HG02970 (cell line): Measurements from ENCODE around the gene MEIS2.

Experiments
- ATAC-seq: cut with Tn5 transposase; IDR thresholded peaks from one replicate; pipeline ENCODE4 v1.9.1; 2021; ENCODE audit warnings: mild to moderate bottlenecking, moderate library complexity, moderate number of reproducible peaks; ENCODE audit not compliant: unreplicated experiment, low FRiP score

MEIS2 gene

DNA sequence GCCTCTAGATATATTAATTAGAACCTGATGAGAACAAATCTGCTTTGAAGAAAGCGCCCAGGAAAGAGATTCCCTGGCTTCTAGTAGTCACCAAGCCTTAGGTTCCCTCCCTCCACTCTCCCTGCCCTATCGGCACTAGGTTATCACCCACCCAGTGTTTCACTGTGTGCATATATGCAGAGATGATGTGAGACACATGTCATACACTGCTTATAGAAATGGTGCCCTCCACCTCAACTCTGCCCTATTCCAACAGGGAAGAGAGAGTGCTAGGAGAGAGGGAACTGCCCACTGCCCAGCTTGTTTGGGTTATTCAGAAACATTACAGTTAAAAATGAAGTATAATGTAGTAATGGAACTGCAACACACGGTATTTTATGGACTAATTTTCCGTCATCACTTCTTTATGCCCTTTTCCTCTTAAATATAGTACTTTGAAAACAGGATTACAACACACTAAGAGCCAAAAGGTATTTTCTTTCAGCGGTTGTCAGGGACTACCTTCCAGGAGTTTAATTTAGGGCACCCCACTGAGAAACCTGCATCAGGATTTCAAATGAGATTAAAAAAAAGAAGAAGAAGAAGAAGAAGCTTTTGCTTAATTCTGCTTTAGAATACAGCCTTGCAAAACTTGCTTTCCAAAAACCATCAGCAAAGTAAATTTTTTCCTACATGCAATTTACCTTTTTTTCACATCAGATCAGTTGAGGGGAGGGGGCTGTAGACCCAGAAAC lies 55.3 kb downstream of the MEIS2 start:
- no peak for ATAC-seq

DNA sequence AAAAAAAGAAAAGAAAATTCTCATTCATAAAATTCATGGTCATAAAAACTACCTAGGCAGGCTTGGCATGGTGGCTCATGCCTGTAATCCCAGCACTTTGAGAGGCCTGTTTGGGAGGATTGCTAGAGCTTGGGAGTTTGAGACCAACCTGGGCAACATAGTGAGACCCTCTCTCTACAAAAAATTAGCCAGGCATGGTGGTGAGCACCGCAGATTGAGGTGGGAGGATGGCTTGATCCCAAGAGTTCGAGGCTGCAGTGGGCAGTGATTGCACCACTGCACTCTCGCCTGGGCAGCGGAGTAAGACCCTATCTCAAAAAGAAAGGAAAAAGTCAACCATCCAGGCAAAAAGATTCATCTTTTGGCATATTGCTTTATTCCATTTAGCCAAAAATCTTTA lies 58.5 kb downstream of the MEIS2 start:
- no peak for ATAC-seq

DNA sequence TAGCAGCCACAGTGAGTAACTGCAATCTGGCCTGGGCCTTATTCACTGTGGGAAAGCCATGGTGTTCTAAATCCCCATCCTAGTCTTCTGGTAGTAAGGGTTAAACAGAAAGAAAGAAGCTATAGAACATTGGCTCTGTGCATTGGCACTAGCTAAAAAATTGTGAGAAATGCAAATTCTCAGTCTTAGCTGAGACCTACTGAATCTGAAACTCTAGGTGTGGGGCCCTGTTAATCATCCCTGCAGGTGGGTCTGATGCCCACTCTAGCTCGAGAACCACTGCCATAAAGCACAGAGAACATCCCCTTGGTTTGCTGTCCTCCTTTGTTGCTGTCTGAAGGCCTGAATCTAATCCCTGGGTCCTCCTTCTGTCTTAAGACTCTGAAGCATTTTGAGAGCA lies 59.3 kb downstream of the MEIS2 start:
- no peak for ATAC-seq

DNA sequence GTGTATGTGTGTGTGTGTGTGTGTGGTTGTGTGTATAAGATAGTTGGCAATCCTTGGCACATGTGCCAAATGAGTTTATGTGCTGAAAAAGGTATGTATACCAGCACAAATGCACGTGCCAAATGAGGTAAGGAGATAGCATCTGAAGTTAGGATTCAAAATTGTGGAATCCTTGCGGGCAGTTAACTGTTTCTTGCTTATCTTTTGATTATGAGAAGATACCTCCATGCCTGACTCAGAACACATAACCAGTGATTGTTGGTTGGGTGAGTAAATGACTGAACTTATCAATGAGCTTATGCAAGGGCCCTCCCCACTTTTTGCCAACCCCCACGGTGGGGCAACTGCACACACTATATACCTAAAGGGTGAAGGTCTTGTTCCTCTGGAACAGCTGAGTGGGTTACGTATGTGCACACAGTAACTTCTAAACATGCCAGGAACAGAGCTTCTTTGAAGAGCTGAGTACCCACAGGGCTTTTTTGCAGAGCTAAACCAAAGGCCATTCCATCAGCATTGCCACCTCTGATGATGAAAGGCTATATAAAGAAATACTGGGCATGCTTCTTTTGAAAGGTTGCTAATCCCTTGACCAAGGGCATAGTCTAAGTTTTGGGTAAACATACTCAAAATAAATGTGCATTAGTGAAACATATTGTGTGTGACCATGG lies 60.1 kb downstream of the MEIS2 start:
- no peak for ATAC-seq

DNA sequence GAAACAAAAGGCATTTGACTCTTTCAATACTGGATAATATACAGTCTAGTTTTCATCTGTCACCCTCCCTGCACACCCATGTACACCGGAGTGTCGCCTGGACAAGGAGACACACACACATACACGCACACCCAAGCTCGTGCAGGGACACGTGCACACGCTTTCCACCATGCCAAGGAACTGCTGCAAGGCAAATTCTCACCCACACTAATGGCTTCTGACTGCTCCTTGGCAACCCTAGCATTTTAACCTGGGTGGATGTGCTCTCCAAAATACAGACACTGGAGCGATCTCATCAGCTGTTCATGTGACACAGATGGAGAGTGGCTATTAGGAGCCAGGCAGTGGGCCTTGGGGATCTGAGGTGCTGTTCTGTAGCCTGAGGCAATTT lies 61.6 kb downstream of the MEIS2 start:
- ATAC-seq, result no peak

- no peak for ATAC-seq
Measured at GRCh38 chr15:37037850-37038715, 62.3 kb downstream of the MEIS2 start.

DNA sequence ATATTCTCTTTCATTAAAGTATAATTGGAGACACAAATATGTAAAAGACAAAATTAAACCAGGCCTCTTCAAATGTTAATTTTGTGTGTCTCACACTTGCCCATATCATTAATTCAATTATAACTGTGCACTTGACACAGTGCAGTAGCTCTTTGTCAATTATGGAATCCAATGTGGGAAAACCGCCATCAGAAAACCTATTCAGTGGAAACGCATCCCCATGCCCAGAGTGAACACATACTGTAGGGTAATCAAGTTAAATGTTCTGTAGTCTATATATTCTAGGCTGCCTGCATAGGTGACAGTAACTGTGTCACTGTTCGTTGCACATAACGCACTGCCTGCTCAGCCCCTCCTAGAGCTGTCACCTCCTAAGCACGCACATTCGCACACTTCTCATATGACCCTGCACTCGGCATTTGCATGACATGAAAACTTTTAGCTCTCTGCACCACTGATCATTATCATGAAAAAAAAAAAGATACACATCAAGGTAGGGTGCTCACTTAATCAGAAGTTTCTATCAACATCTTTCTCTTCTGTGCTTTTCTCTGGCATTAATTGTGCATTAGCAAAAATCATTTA lies 63.2 kb downstream of the MEIS2 start:
- ATAC-seq, result no peak

DNA sequence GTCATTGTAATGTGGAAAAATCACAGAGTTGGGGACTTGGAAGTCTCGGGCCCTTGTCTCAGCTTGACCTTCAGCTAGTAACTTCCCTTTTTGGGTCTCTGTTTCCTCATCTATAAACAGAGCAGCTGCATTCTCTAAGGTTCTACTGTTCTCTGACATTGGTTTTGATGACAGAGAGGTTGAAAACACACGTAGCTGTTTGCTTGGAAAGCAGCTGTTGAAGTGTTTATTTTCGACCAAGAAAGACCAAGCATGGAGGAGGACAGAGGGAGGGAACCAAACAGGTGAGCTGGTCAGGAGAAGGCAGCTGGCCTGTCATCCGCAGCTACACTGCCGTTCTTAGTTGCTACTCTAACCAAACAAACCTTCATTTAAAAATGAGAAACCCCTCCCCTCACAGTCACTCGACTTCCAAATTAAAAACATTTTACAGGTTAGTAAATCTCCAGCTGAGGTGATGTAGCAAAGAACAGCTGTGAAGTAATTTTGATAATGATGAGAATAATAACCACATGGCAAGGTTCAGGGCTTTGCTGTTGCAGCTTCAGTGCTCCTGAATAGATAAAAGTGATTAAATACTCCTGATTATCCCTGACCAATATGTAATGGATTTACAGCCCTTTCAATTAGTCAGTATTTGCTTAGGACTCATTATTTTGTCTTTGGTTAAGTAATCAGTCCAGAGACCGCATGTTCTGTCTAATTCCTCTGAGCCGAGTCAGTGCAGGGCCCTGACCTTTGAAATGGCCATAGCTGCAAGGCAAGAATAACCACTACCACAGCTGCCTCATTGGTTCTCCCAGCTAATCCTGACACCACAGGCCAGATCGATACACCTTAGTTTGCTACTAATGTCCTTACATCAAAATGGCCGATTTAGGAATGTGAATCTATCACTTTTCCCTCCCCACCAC lies 65.3 kb downstream of the MEIS2 start:
- ATAC-seq, result no peak

DNA sequence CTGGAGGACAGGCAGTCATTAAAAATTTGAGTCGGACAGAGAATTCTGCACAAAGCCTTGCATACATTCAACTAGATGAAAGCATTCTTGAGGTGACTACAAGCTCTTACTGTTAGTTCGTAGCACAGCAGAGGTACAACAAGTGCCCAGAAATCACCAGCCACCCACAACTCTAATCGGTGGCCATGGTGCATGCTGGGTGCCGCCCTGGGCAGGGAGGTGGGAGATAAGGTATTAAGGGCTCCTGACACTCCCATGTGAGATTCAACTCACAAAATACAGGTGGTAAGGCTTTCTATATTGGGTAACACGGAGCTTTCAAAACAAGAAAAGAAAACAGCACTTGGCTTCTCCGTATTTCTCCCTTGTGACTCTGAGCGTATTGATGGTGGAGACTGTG lies 66.0 kb downstream of the MEIS2 start:
- no peak for ATAC-seq

GRCh38 chr15:37032091-37032775 lies 68.1 kb downstream of the MEIS2 start:
- no peak for ATAC-seq

DNA sequence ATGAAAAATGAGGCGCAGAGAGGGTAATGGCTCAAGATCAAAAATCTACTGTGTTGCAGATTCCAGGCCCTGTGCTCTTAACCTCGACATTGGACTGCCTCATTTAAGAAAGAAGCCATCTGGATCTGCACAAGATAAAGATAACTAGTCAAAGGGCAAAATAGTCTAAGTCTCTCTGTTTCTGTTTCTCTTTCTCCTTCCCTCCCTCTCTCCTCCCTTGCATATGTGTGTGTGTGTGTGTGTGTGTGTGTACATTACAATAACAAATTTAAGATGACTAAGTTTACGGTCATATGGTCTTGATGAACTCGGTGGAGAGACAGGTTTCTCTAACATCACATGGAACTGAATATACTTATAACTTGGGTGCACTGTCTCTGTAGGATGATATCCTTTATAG lies 69.2 kb downstream of the MEIS2 start:
- no peak for ATAC-seq

- no peak for ATAC-seq
Measured at GRCh38 chr15:37028625-37029296, 71.6 kb downstream of the MEIS2 start.

- no peak for ATAC-seq
Measured at GRCh38 chr15:37020852-37021251, 79.5 kb downstream of the MEIS2 start.

GRCh38 chr15:37019479-37020433 lies 80.6 kb downstream of the MEIS2 start:
- ATAC-seq, result no peak

GRCh38 chr15:37017031-37017625 lies 83.2 kb downstream of the MEIS2 start:
- no peak for ATAC-seq

DNA sequence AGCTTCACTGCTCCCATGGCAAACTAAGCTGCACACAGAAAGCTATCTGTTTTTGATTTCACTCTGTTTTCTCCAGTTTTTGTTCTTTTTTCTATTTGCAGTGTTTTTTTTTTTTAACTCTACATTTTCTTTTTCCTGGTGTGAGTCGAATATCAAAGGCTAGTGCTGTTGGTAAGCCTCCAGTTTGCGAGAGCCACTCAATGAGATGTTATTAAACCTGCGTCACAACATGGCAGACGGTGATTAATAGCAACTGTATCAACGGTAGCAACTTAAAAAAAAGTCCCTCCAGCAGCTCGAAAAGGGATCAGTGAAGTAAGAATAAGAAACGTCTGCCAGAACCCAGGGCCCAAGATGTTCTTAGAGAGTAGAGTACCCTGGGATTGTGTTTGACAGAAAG lies 84.1 kb downstream of the MEIS2 start:
- no peak for ATAC-seq

- no peak for ATAC-seq
Measured at GRCh38 chr15:37015451-37015850, 84.9 kb downstream of the MEIS2 start.
